Measurements from ENCODE around the gene ATP2B1.

Gene ATP2B1

GRCh38 chr12:89546151-89546550, 162.5 kb downstream of the ATP2B1 start:
- no peaks in the 10 kb centered on the region for H3K36me3 Mint-ChIP-seq (ENCODE audit: low read depth)
- no peak for DNase-seq
- no peak overlapping the region for H3K27ac Mint-ChIP-seq
- H3K4me1 Mint-ChIP-seq: peaks cover 4% of the 10 kb centered on the region
- H3K4me3 Mint-ChIP-seq: no peak overlapping the region
- H3K9me3 Mint-ChIP-seq: no peaks in the 10 kb centered on the region
- no peaks in the 10 kb centered on the region for H3K27me3 Mint-ChIP-seq
- ATAC-seq: no peak

GRCh38 chr12:89544681-89545184, 163.9 kb downstream of the ATP2B1 start:
- Mint-ChIP-seq H3K27me3 (no peaks in the 10 kb centered on the region), H3K36me3 (ENCODE audit: low read depth) (no peaks in the 10 kb centered on the region), H3K9me3 (no peaks in the 10 kb centered on the region), H3K4me3 (no peak overlapping the region), H3K4me1 (peaks cover 4% of the 10 kb centered on the region), H3K27ac (no peak overlapping the region)
- DNase-seq: no peak
- no peak for ATAC-seq

- ATAC-seq: no peak
- Mint-ChIP-seq H3K9me3 (no peaks in the 10 kb centered on the region), H3K36me3 (ENCODE audit: low read depth) (no peaks in the 10 kb centered on the region), H3K27ac (no peak overlapping the region), H3K4me1 (peaks cover 4% of the 10 kb centered on the region), H3K27me3 (no peaks in the 10 kb centered on the region), H3K4me3 (no peak overlapping the region)
- no peak for DNase-seq
Observed at GRCh38 chr12:89544022-89544421, 164.6 kb downstream of the ATP2B1 start.

GRCh38 chr12:89542912-89543592, 165.6 kb downstream of the ATP2B1 start:
- peak; percentile 61 for DNase-seq
- no peaks in the 10 kb centered on the region for H3K27me3 Mint-ChIP-seq
- no peaks in the 10 kb centered on the region for H3K9me3 Mint-ChIP-seq
- no peak overlapping the region for H3K4me3 Mint-ChIP-seq
- H3K27ac Mint-ChIP-seq: no peak overlapping the region
- peaks cover 4% of the 10 kb centered on the region for H3K4me1 Mint-ChIP-seq
- peak; percentile 75 for ATAC-seq
- H3K36me3 Mint-ChIP-seq (ENCODE audit: low read depth): no peaks in the 10 kb centered on the region

GRCh38 chr12:89542236-89542635, 166.4 kb downstream of the ATP2B1 start:
- H3K4me3 Mint-ChIP-seq: no peak overlapping the region
- peaks cover 4% of the 10 kb centered on the region for H3K4me1 Mint-ChIP-seq
- H3K27ac Mint-ChIP-seq: no peak overlapping the region
- no peak for ATAC-seq
- no peaks in the 10 kb centered on the region for H3K27me3 Mint-ChIP-seq
- H3K9me3 Mint-ChIP-seq: no peaks in the 10 kb centered on the region
- H3K36me3 Mint-ChIP-seq (ENCODE audit: low read depth): no peaks in the 10 kb centered on the region
- DNase-seq: no peak

GRCh38 chr12:89540586-89540985, 168.1 kb downstream of the ATP2B1 start:
- peaks cover 4% of the 10 kb centered on the region for H3K4me1 Mint-ChIP-seq
- H3K4me3 Mint-ChIP-seq: no peak overlapping the region
- ATAC-seq (no peak), DNase-seq (no peak)
- H3K9me3 Mint-ChIP-seq: no peaks in the 10 kb centered on the region
- H3K36me3 Mint-ChIP-seq (ENCODE audit: low read depth): no peaks in the 10 kb centered on the region
- no peaks in the 10 kb centered on the region for H3K27me3 Mint-ChIP-seq
- no peak overlapping the region for H3K27ac Mint-ChIP-seq

GRCh38 chr12:89539426-89540223, 169.0 kb downstream of the ATP2B1 start:
- H3K4me1 Mint-ChIP-seq: peaks cover 4% of the 10 kb centered on the region
- no peaks in the 10 kb centered on the region for H3K27me3 Mint-ChIP-seq
- no peak overlapping the region for H3K4me3 Mint-ChIP-seq
- no peak overlapping the region for H3K27ac Mint-ChIP-seq
- H3K36me3 Mint-ChIP-seq (ENCODE audit: low read depth): no peaks in the 10 kb centered on the region
- no peaks in the 10 kb centered on the region for H3K9me3 Mint-ChIP-seq
- DNase-seq (no peak), ATAC-seq (no peak)

- Mint-ChIP-seq H3K27ac (no peak overlapping the region), H3K4me3 (no peak overlapping the region), H3K36me3 (ENCODE audit: low read depth) (no peaks in the 10 kb centered on the region), H3K27me3 (no peaks in the 10 kb centered on the region), H3K4me1 (peaks cover 4% of the 10 kb centered on the region), H3K9me3 (no peaks in the 10 kb centered on the region)
- DNase-seq (no peak), ATAC-seq (no peak)
Observed at GRCh38 chr12:89538897-89539296, 169.7 kb downstream of the ATP2B1 start.
